Measurements from ENCODE around the gene PRICKLE2.

Gene PRICKLE2

GRCh38 chr3:64251019-64251418, 25.8 kb upstream of the PRICKLE2 start:
- no peak for DNase-seq

- DNase-seq, result no peak
Observed at GRCh38 chr3:64247991-64248646, 22.9 kb upstream of the PRICKLE2 start.

- DNase-seq, result no peak
Observed at GRCh38 chr3:64244011-64244942, 19.0 kb upstream of the PRICKLE2 start.

GRCh38 chr3:64242435-64242834, 17.2 kb upstream of the PRICKLE2 start:
- DNase-seq, result no peak

GRCh38 chr3:64240959-64241358, 15.7 kb upstream of the PRICKLE2 start:
- no peak for DNase-seq

- DNase-seq, result no peak
Observed at GRCh38 chr3:64240396-64240795, 15.1 kb upstream of the PRICKLE2 start.

GRCh38 chr3:64239841-64240240, 14.6 kb upstream of the PRICKLE2 start:
- DNase-seq, result no peak

GRCh38 chr3:64238971-64239667, 13.9 kb upstream of the PRICKLE2 start:
- no peak for DNase-seq

- DNase-seq, result no peak
Observed at GRCh38 chr3:64237083-64237482, 11.8 kb upstream of the PRICKLE2 start.

GRCh38 chr3:64235605-64236004, 10.3 kb upstream of the PRICKLE2 start:
- no peak for DNase-seq

- no peak for DNase-seq
Observed at GRCh38 chr3:64234571-64234970, 9.3 kb upstream of the PRICKLE2 start.

GRCh38 chr3:64232821-64233220, 7.6 kb upstream of the PRICKLE2 start:
- DNase-seq, result no peak

- no peak for DNase-seq
Observed at GRCh38 chr3:64229903-64230302, 4.6 kb upstream of the PRICKLE2 start.

GRCh38 chr3:64228110-64228509, 2.8 kb upstream of the PRICKLE2 start:
- DNase-seq, result no peak

GRCh38 chr3:64226730-64227129, 1.5 kb upstream of the PRICKLE2 start:
- no peak for DNase-seq

- DNase-seq, result no peak
Observed at GRCh38 chr3:64225695-64226499, 631 bp upstream of the PRICKLE2 start.

GRCh38 chr3:64223791-64224745, 1.2 kb downstream of the PRICKLE2 start:
- no peak for DNase-seq

GRCh38 chr3:64222501-64223111, 2.7 kb downstream of the PRICKLE2 start:
- DNase-seq, result no peak

- no peak for DNase-seq
Observed at GRCh38 chr3:64221571-64222257, 3.6 kb downstream of the PRICKLE2 start.

- DNase-seq, result no peak
Observed at GRCh38 chr3:64220161-64220914, 4.9 kb downstream of the PRICKLE2 start.
